Liver (tissue), 9 donors: Measurements from ENCODE around the gene STX2. TPM values are rescaled to one million over a fixed set of nuclear protein-coding genes. Genes with fewer than 3 reads are reported as not detected.

Source experiments
- DNase-seq: peaks from one replicate; pipeline ENCODE4 v3.0.0-alpha.2; 2017; ENCODE audit warnings: low spot score
- H3K27ac ChIP-seq, 2 donors: one replicate each; pipeline ENCODE4 v1.7.0; 2013; ENCODE audit warnings: inconsistent platforms in 2 of 2, low read length in 2 of 2, control low read depth in 1 of 2, low read depth in 1 of 2, mild to moderate bottlenecking in 1 of 2
- H3K27me3 ChIP-seq, 4 donors: one replicate each; pipeline versions ENCODE4 v1.6.1 to v1.7.0; 2013; ENCODE audit warnings: low read length in 3 of 4, inconsistent platforms in 1 of 4, mild to moderate bottlenecking in 1 of 4, moderate library complexity in 1 of 4; ENCODE audit not compliant: control insufficient read depth in 4 of 4, insufficient read depth in 4 of 4
- H3K36me3 ChIP-seq, 4 donors: one replicate each; pipeline versions ENCODE4 v1.6.1 to v1.7.0; 2013; ENCODE audit warnings: low read length in 3 of 4, mild to moderate bottlenecking in 3 of 4, low read depth in 1 of 4, moderate library complexity in 1 of 4; ENCODE audit not compliant: control insufficient read depth in 4 of 4, insufficient read depth in 3 of 4
- H3K4me1 ChIP-seq, 4 donors: one replicate each; pipeline versions ENCODE4 v1.6.1 to v1.7.0; 2013; ENCODE audit warnings: low read length in 3 of 4, mild to moderate bottlenecking in 3 of 4, moderate library complexity in 1 of 4; ENCODE audit not compliant: control insufficient read depth in 4 of 4, insufficient read depth in 4 of 4
- H3K4me3 ChIP-seq, 3 donors: one replicate each; pipeline versions ENCODE4 v1.6.1 to v1.7.0; 2013; ENCODE audit warnings: low read length in 3 of 3, control low read depth in 1 of 3, low read depth in 1 of 3, mild to moderate bottlenecking in 1 of 3
- H3K9ac ChIP-seq, 2 donors: one replicate each; pipeline ENCODE4 v1.7.0; 2013; ENCODE audit warnings: low read length in 2 of 2, mild to moderate bottlenecking in 2 of 2, moderate library complexity in 2 of 2, control low read depth in 1 of 2, low read depth in 1 of 2
- H3K9me3 ChIP-seq, 4 donors: one replicate each; pipeline versions ENCODE4 v1.6.1 to v1.7.0; 2013; ENCODE audit warnings: low read length in 3 of 4; ENCODE audit not compliant: control insufficient read depth in 4 of 4
- ATF3 ChIP-seq: IDR thresholded peaks from 2 replicates; pipeline ENCODE4 v1.6.1; 2016; ENCODE audit warnings: antibody characterized with exemption
- CTCF ChIP-seq: fragments of 150-350 bp; IDR thresholded peaks from 2 replicates; pipeline ENCODE4 v1.5.1; 2017; ENCODE audit warnings: improper control_type of control experiment, low read depth, low read length; ENCODE audit not compliant: missing input control
- EGR1 ChIP-seq, 2 donors: IDR thresholded peaks; 2 replicates each; pipeline ENCODE4 v1.6.1; 2016 to 2018; ENCODE audit warnings: antibody characterized with exemption in 2 of 2, low read depth in 2 of 2
- FOXA1 ChIP-seq: IDR thresholded peaks from 2 replicates; pipeline ENCODE4 v1.6.1; 2016; ENCODE audit warnings: antibody characterized with exemption
- FOXA2 ChIP-seq: IDR thresholded peaks from 2 replicates; pipeline ENCODE4 v1.6.1; 2016; ENCODE audit warnings: antibody characterized with exemption
- GABPA ChIP-seq, 2 donors: IDR thresholded peaks in 1 of 2; conservative IDR thresholded peaks in 1 of 2; 2 replicates each; pipeline ENCODE4 v1.6.1; 2016; ENCODE audit warnings: antibody characterized with exemption in 2 of 2, mild to moderate bottlenecking in 1 of 2, moderate library complexity in 1 of 2
- HNF4A ChIP-seq, 2 donors: conservative IDR thresholded peaks; 2 replicates each; pipeline ENCODE4 v1.6.1; 2016; ENCODE audit warnings: antibody characterized with exemption in 2 of 2, mild to moderate bottlenecking in 2 of 2
- HNF4G ChIP-seq: IDR thresholded peaks from 2 replicates; pipeline ENCODE4 v1.6.1; 2016; ENCODE audit warnings: antibody characterized with exemption
- JUND ChIP-seq, 2 donors: IDR thresholded peaks; 2 replicates each; pipeline ENCODE4 v1.6.1; 2016; ENCODE audit warnings: antibody characterized with exemption in 2 of 2
- MAX ChIP-seq: IDR thresholded peaks from 2 replicates; pipeline ENCODE4 v1.6.1; 2016; ENCODE audit warnings: antibody characterized with exemption
- NR2F2 ChIP-seq: IDR thresholded peaks from 2 replicates; pipeline ENCODE4 v1.6.1; 2016; ENCODE audit warnings: antibody characterized with exemption
- RAD21 ChIP-seq, 2 donors: IDR thresholded peaks; 2 replicates each; pipeline ENCODE4 v1.6.1; 2016; ENCODE audit warnings: antibody characterized with exemption in 2 of 2, mild to moderate bottlenecking in 2 of 2
- REST ChIP-seq: IDR thresholded peaks from 2 replicates; pipeline ENCODE4 v1.6.1; 2016; ENCODE audit warnings: antibody characterized with exemption, mild to moderate bottlenecking
- RXRA ChIP-seq, 2 donors: IDR thresholded peaks; 2 replicates each; pipeline ENCODE4 v1.6.1; 2017 to 2018; ENCODE audit warnings: antibody characterized with exemption in 2 of 2, mild to moderate bottlenecking in 1 of 2
- SP1 ChIP-seq: IDR thresholded peaks from 2 replicates; pipeline ENCODE4 v1.6.1; 2018; ENCODE audit warnings: antibody characterized with exemption, mild to moderate bottlenecking
- TAF1 ChIP-seq: conservative IDR thresholded peaks from 2 replicates; pipeline ENCODE4 v1.6.1; 2016; ENCODE audit warnings: antibody characterized with exemption, mild to moderate bottlenecking
- YY1 ChIP-seq: IDR thresholded peaks from 2 replicates; pipeline ENCODE4 v1.6.1; 2016; ENCODE audit warnings: antibody characterized with exemption, mild to moderate bottlenecking
- ZBTB33 ChIP-seq: IDR thresholded peaks from 2 replicates; pipeline ENCODE4 v1.6.1; 2016; ENCODE audit warnings: antibody characterized with exemption
- WGBS: extraction: QIAGEN DNeasy Blood & Tissue Kit; methylation state at CpG from one replicate; pipeline ENCODE4 v1.1.7; 2013; 5-methylcytosine and 5-hydroxymethylcytosine counted together
- polyA plus RNA-seq, 2 donors: library from polyadenylated mRNA; stranded (reverse) in 1 of 2; unstranded in 1 of 2; fragments of 200-250 nt in 1 of 2; fragments of >200 nt in 1 of 2; fragmentation: Nextera tagmentation in 1 of 2; extraction: Ambion mirVana in 1 of 2; gene quantifications; one replicate each; pipeline versions ENCODE4 v1.2.1 to v1.2.3, GENCODE V29; 2013 to 2015
- total RNA-seq, 2 donors: library from RNA; depleted of rRNA; stranded (reverse); fragments of >200 nt; gene quantifications; one replicate each; pipeline ENCODE4 v1.2.3, GENCODE V29; 2014
- donor health status: healthy.
- donor health status: healthy.
- donor health status: healthy.
- donor health status: healthy.
- donor health status: healthy.

STX2 gene
- total and polyA plus RNA-seq, 4 donors: 4.7 to 13.8 (median 8.9) TPM

- WGBS: 87% methylated on average over 8 of the region's 8 CpGs
Measured at GRCh38 chr12:130765186-130765659, 73.8 kb downstream of the STX2 start.

More at GRCh38 chr12:130765186-130765659, 73.8 kb downstream of the STX2 start:
- Histone ChIP-seq H3K4me1 (no peaks in the 10 kb centered on the region), H3K36me3 (no peaks in the 10 kb centered on the region), H3K27me3 (peaks cover 0 to 3% (median 0%) of the 10 kb centered on the region in 4 donors), H3K9ac (no peak overlapping the region), H3K27ac (no peak overlapping the region), H3K4me3 (no peak overlapping the region), H3K9me3 (no peaks in the 10 kb centered on the region)
- no peak for TF ChIP-seq MAX
- TF ChIP-seq RAD21 (IDR thresholded peaks at IDR 0.05): no peak
- TF ChIP-seq GABPA (IDR thresholded peaks at IDR 0.05 in 1 of 2, conservative IDR thresholded peaks at IDR 0.05 in 1 of 2): no peak
- TF ChIP-seq RXRA (IDR thresholded peaks at IDR 0.05): no peak
- no peak for TF ChIP-seq TAF1
- no peak for TF ChIP-seq YY1
- TF ChIP-seq FOXA2: no peak
- no peak for TF ChIP-seq JUND (IDR thresholded peaks at IDR 0.05)
- no peak for TF ChIP-seq EGR1 (IDR thresholded peaks at IDR 0.05; ENCODE audit: low read depth in 2 of 2)
- TF ChIP-seq HNF4A (conservative IDR thresholded peaks at IDR 0.05): no peak
- TF ChIP-seq SP1: no peak
- no peak for TF ChIP-seq ATF3
- TF ChIP-seq CTCF: no peak
- no peak for TF ChIP-seq ZBTB33
- TF ChIP-seq HNF4G: no peak
- no peak for TF ChIP-seq NR2F2
- TF ChIP-seq FOXA1: no peak
- TF ChIP-seq REST: no peak
- no peak for DNase-seq
